Myocyte (in vitro differentiated cells): Measurements from ENCODE around the gene FREM2. TPM values are rescaled to one million over a fixed set of nuclear protein-coding genes. Genes with fewer than 3 reads are reported as not detected.

Experiments used
- DNase-seq: peaks from one replicate; pipeline ENCODE4 v3.0.0-alpha.2; 2012; ENCODE audit warnings: low read depth
- polyA plus RNA-seq: library from polyadenylated mRNA; unstranded; fragments of >200 nt; gene quantifications from one replicate; pipeline ENCODE4 v1.2.1, GENCODE V29; 2012; ENCODE audit warnings: missing spikeins
- total RNA-seq: library from RNA; depleted of rRNA; stranded (reverse); fragments of >200 nt; gene quantifications from 2 replicates; pipeline ENCODE4 v1.2.3, GENCODE V29; 2014

Gene FREM2, protein sequence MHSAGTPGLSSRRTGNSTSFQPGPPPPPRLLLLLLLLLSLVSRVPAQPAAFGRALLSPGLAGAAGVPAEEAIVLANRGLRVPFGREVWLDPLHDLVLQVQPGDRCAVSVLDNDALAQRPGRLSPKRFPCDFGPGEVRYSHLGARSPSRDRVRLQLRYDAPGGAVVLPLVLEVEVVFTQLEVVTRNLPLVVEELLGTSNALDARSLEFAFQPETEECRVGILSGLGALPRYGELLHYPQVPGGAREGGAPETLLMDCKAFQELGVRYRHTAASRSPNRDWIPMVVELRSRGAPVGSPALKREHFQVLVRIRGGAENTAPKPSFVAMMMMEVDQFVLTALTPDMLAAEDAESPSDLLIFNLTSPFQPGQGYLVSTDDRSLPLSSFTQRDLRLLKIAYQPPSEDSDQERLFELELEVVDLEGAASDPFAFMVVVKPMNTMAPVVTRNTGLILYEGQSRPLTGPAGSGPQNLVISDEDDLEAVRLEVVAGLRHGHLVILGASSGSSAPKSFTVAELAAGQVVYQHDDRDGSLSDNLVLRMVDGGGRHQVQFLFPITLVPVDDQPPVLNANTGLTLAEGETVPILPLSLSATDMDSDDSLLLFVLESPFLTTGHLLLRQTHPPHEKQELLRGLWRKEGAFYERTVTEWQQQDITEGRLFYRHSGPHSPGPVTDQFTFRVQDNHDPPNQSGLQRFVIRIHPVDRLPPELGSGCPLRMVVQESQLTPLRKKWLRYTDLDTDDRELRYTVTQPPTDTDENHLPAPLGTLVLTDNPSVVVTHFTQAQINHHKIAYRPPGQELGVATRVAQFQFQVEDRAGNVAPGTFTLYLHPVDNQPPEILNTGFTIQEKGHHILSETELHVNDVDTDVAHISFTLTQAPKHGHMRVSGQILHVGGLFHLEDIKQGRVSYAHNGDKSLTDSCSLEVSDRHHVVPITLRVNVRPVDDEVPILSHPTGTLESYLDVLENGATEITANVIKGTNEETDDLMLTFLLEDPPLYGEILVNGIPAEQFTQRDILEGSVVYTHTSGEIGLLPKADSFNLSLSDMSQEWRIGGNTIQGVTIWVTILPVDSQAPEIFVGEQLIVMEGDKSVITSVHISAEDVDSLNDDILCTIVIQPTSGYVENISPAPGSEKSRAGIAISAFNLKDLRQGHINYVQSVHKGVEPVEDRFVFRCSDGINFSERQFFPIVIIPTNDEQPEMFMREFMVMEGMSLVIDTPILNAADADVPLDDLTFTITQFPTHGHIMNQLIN (N-terminal part only)
- 0.24 and 0.57 TPM in 2 replicates for total RNA-seq
- polyA plus RNA-seq = 0.01 TPM

DNA sequence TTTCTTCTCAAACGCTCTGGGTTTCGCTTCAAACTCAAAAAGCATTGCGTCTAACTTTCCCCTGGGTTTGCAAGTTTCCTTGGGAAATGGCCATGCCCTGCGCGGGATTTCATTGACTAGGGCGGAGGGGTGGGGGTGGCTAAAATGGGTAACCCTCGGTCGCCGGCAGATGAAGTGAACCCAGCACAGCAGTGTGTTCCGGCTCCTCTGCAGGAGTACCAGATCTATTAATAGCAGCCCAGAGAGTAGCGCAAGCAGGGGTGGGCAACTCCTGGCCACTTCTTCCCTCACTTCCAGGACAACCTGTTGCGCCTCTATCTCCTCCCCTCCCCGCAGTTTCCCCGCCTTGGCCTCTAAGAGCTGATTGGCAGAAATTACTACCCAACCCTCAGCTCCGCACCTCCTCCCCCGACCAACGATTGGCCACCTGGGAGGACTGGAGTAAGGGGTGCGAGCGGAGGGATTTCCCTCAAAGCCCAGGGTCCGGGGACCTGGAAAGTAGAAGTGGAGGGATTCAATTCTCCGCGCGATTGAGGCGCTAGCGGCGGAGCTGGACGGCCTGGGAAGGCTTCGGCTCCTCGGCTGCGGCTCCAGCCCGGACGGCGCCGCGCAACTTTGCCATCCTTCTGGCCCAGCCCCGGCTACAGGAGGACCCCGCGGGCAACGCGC, at the start of gene FREM2:
Gene FREM2, plus strand, starts transcription at position 501 of the 669 bp plus-strand sequence. CDS start 268 bp downstream, outside the sequence.
- no peak for DNase-seq

DNA sequence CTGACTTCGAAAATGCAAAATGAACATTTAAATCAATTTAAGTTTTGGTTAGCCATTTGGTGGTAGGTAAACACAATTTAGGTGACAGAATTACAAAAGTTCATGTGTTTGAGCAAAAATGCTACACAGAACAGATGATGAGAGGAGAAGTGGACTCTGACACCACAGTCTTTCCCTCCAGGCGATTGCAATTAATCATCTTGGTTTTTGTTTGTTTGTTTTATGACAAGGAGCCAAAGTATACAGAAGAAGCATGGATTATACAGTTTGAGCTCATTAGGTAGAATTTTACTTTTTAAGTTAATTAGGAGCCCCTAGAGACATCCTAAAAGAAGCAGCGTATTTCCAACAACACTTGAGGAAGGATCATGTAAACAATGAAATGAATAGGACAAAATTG, 49.3 kb upstream of the FREM2 start:
- DNase-seq = no peak

DNA sequence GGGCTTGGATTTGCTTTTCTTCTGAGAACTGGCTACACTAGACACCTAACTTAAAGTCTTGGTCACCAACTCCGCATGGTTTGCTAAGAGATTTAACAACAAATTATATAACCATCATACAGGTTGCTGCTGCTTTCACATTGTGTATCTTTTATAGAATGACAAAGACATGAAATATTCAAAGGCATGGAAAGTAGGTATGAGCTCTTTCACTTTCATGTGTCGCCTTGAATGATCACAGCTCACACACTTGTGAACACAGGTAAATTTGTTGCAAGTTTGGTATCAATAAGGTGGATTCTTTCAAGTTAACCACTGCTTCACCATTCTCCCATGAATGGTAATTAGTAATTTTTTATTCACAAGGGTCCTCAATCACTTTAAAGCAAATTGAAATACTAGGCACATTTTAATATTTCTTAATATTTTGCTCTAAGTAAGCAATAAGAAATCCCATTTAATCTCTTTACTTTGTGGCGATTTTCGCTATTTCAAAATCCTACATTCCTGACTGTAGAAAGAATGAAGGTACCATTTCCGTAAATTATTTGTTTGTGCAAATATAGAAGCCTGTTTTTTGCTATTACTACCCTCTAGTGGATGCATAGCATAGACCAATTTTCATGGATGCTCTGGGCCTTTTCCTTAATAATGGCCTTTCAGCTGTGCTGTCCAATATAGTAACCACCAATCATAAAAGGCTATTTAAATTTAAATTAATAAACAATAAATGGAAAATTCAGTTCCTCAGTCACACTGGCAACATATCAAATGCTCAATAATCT, 45.5 kb upstream of the FREM2 start:
- no peak for DNase-seq

DNA sequence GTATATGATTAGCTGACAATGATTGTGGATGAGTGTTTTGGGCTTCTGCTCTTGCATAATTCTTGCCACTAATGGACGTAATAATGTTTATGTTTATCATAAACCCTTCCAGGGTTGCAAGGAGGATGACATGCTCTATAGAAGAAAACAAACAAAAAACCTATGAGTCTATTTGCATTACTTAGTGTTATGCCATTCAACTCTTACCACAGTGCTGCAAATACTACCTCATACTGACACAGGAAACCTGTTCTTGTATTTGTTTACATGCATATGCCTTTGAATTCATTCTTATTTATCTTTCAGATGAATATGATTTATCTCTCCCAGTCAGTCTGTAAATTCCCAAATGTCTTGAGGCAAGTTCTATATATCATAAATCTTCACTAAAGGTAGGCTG, 39.6 kb upstream of the FREM2 start:
- no peak for DNase-seq

DNA sequence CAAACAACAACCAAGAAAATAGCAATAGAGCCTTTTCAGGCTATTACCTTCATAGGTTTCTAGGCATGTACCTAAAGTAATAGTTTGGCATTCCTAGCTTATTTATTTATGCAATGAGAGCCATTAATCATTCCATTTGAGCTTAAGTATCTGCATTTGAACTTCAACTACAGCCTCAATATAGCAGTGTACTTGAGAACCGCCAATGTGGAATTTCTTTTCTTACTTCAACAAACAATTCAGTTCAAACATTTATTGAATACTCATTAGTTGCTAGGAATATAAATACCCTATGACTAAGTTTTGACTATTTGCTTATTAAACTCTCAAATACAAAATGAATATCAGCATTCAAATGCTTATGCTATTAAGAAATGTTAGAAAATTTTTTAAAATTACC, 38.0 kb upstream of the FREM2 start:
- DNase-seq = no peak

DNA sequence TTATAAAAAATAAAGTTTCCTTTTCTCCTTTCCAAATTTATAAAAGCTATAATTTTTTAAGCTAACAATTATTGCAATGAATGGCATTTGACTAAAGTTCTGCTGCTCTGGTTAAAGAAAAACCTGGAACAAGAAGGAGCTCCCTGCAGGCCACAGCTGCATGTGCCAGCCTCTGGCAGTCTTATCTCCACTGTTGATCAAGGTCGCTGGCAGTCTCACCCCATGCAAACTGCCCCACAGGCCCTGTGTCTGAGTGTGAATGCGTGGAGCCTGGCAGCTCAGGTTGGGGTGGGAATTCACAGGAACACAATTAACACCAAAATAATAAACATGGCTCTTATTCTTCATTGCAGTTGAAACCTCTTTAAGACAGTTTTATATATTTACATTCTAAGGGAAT, 30.2 kb upstream of the FREM2 start:
- no peak for DNase-seq

DNA sequence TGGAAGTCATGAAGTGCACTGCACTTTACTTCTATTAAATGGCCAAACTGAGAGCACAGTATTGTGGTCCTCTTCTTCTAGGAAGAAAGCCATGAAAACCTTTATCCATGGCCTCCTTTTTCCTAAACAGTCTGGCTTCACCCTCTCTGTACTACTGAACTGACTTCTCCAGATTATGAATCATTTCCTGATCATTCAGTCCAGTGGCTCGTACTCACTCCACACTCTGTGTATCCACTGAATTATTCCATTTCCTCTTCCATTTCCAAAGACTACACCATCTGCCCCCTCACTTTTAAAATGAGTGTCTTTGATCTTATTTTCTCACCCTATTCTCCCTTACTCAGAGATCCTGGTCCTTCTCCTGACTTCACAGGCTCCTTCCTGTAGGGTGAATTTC, 29.7 kb upstream of the FREM2 start:
- DNase-seq = no peak

DNA sequence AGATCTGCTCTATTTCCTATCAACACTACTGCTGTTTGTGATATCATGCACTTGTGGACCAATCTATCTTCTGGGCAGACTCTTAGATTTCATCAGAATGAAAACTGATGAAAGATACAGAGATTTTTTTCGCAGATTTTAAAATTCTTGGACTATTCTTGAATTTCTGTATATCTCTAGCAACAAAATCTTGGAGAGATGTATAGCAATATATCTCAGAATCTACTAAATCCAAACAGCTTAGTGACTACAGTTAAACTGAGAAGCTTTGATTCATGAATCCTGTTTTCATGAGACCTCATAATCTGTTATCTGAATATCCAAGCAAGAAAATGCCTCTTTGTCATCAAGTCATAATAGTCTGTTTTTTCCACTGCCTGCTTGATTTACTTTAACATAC, 28.0 kb upstream of the FREM2 start:
- DNase-seq = no peak

DNA sequence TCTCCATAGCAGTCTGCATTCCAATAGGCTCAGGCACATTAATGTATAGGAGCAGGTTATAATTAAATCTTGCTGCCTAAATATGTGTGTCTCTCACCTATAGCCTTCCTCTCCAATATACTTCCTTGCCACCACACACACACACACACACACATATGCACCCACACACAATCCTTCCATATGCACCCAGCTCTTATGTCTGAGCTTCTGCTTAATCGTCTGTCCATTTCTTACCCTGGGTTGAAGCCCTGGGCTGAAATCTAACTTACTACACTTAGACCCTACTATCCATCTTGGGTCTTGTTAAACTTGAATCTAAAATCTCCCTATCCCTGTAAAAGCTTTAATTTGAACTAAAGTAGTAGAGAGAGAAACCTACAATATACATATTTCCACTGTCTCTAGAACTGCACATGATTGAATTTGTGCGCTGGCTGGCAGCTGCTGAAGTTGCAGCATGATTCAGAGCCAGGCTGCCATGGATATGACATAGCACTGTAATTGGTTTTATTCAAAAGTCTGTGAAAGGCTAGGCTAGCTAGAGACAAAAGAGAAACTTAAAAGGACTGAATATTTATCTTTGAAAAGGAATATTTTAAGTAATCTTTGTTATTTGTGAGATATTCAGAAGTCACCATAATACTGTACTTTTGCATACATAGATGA, 25.7 kb upstream of the FREM2 start:
- DNase-seq = peak; percentile 9

DNA sequence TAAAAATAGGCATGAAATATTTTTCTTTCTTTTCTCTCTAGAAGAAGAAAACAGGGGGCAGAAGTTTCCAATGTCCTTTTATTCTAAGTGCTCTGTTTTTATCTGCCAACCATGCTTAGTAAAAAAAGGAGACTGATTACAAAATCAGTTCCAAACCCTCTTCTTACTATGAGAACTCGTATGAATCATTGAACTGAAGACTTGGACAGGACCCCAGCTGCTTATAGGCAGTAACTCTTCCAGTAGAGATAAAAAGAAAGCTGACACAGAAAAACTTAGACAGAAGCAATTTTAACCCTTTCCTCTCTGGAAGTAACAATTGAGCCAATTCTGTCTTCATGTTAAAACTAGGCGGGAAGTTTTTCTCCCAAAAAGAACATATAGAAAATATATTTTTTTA, 24.5 kb upstream of the FREM2 start:
- DNase-seq = no peak

DNA sequence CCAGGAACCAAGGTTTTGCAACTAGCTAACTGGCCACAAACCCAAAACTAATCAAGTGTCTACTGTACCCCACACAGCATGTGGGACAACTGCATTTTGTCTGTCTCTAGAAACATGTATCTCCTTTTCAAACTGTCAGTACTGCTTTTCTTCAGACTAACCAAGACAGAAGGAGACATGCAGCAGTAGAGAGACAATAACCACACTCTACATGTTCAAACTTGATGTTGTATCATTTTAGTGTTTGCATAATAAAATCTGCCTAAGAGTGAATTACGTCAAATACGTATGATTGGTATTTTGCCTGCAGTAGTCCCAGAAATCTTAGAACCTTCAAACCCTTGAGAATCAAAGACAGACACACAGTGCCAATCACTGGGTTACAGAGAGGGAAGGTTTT, 22.0 kb upstream of the FREM2 start:
- no peak for DNase-seq

DNA sequence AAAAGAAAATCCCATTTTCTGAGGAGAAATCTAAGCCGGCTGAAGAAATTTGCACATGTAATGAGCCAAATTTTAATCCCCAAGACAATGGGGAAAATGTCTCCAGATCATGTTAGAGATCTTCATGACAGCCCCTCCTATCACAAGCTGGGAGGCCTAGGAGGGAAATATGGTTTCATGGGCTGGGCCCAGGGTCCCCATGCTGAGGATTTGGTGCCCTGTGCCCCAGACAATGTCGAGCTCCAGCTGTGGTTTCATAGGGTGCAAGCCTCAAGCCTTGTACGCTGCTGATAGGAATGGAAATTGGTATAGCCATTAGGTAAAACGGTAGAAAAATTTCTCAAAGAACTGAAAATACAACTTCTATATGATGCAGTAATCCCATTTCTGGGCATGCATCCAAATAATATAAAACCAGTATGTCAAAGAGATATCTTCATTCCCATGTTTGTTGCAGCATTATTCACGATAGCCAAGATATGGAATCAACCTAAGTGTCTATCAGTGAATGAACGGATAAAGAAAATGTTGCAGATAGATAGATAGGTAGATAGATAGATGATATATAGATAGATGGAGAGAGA, 19.3 kb upstream of the FREM2 start:
- no peak for DNase-seq

DNA sequence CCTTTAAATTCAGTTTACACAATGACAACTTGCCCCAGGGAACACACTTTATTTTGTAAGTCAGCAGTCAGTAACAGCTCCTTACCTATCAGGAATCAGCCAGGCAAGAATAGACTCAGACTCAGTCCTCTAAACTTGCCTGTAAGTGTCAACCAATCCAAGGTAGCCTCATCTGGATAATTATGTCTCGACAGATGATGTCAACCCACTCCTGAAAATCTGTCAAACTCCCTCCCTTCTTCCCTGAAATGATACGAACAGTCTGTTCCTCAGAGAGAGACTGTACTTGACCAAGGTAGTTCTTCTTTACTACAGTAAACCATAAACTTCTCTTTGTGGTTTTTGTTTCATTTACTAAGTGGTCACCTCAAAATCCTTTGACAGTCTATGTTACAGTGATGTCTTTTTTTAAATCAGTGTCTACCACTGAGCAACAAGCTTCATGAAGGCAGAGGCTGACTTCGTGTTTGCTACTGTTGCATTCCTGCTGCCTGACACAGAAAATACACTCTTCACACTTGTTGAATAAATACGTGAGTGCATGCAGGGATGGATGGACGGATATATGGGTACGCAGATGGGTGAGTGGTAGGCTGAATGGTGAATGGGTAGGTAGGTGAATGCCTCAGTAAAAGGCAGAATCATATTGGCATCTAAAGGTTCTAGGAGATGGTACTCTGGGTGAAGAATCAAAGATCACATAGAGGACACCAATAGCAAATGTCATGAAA, 17.5 kb upstream of the FREM2 start:
- no peak for DNase-seq

DNA sequence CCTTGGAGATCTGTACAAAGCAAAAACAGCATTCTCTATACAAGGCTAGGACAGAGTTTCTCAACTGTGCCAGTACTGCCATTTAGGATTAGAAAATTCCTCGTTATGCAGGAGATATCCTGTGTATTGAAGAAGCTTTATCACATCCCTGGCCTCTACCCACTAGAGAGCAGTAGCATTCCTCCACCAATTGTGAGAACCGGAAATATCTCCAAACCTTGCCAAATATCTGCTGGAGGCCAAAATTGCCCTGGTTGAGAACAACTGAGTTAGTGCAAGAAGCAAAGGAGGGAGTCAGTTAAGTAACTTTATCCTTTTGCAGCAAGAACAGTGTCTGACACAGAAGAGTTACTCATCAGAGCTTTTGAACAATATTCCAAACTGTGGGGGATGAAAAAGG, 16.2 kb upstream of the FREM2 start:
- DNase-seq = no peak

DNA sequence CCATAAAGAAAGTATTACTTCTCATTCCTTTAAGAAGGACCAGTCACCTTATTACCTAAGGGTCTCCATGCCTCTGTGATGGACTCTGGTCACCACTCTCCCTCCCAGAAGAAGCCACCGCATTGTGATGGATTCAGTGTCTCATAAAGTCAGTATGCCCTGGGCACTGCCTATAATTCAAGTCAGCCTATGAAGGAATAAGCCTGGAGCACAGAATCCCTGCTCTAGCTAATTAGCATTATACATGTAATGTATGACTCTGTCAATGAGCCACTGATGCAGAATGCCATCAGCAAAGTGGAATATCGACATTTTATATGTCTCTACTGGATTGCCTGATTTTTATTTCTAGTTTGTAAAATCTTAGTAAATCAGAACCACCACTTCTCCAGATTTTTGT, 14.9 kb upstream of the FREM2 start:
- no peak for DNase-seq

DNA sequence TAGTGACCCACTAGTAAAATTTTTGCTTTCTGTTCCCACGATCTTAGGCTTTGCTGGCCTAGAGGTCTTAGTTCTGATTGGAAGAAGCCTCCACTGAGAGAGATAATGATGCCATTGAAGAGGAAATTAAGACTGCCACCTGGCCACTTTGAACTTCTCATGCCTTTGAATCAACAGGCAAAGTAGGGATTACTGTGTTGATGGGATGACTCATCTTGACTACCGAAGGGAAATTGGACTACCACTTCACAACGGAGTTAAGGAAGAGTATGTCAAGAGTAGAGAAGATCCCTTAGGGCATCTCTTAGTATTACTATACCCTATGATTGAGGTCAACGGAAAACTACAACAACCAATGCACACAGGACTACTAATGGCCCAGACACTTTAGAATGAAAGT, 12.7 kb upstream of the FREM2 start:
- no peak for DNase-seq

DNA sequence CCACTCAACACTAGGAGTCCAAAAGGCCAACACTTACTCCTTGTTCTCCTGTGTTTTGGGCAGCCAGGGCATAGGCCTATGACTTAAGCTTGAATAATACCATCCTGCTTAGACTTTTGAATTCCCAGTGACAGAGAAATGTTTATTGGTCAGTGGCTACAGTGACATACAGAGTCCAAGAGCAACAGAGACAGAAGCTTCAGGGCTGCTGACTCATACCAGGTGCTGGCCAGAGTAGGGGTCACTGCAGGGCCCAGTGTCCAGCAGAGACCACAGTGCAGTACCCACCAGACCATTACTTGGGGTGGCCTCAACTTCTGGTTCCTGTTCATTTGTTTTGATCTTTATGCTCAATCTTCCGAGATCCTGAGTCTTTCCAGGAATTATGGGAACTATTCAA, 6.0 kb upstream of the FREM2 start:
- DNase-seq = no peak

DNA sequence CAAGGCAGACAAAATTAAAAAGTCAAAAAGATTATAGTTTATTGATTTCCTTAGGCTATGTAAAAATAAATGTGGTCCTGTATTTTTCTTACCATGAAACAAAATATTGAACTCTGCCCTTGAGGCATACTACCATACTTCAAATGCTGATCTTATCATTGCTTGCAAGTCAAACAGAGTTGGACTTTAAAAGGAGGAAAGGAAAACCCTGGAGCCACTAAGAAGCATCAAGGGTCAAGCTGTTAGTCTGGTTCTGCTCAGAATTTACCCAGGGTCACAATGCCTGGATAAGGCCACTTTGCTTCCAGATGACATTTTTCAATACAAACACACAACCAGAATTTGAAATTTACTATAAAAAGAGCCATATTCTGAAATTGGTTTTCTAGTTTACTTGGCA, 2.2 kb upstream of the FREM2 start:
- no peak for DNase-seq

DNA sequence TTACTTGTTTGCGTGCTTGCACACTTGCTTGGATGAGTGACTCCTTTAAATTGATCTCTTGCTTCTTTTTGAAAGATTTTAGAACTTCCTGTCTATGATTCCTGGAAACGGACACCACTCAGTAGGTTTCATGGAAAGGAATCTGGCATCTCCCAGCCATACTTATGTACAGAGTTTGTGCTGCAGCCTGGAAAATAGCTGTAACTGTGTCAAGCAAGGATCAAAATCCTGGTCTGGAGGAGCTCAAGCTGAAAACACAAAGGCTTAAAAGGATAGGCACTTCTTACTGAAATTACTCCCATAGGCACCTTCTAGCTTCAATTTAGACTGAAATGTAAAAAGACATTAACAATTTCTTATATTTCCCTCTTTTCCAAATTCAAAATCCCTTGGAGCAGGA, 1.4 kb upstream of the FREM2 start:
- DNase-seq = no peak
